ENCODE results near the gene GALNT2.

DNA sequence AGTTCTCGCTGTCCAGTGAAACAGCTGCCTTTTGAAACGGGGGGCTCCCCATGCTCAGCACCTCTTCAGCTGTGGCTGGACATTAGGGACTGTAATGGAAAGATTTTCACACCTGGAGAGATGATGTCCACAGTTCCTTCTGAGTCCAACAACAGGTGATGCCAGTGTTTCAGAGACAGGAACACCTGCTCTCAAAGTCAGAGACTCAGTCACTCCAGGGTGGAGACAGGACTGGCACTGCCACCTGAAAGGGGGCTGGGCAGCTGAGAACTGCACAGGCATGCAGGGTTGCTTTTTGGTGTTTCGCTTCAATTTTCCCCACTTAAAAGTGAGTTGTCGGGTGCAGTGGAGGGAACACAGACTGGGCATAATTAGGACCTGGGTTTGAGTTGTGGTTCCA is 124.8 kb downstream of the GALNT2 start:
- TF ChIP-seq CTCF (IDR thresholded peaks at IDR 0.05): no peak
- no peak for TF ChIP-seq EZH2 (IDR thresholded peaks at IDR 0.05; ENCODE audit: borderline replicate concordance, insufficient read depth, low read depth, low read length, poor library complexity, severe bottlenecking)
